ENCODE results near the gene OR10J1.

- TF ChIP-seq CTCF (IDR thresholded peaks at IDR 0.05; ENCODE audit: poor library complexity) (no peak), EZH2 (IDR thresholded peaks at IDR 0.05; ENCODE audit: borderline replicate concordance) (no peak), EZH2phosphoT487 (IDR thresholded peaks at IDR 0.05; ENCODE audit: low read depth, severe bottlenecking, unreplicated experiment) (no peak)
Measured at GRCh38 chr1:159443066-159443750, 3.7 kb downstream of the OR10J1 start.
